GM18499 (cell line): ENCODE results near the gene KCNC1.

ENCODE experiments used
- ATAC-seq: cut with Tn5 transposase; IDR thresholded peaks from one replicate; pipeline ENCODE4 v1.9.1; 2021; ENCODE audit warnings: moderate number of reproducible peaks; ENCODE audit not compliant: insufficient read depth, unreplicated experiment

KCNC1 gene

GRCh38 chr11:17714356-17714854, 20.2 kb upstream of the KCNC1 start:
- no peak for ATAC-seq

GRCh38 chr11:17714870-17715269, 19.7 kb upstream of the KCNC1 start:
- no peak for ATAC-seq

GRCh38 chr11:17716807-17717206, 17.8 kb upstream of the KCNC1 start:
- no peak for ATAC-seq

- ATAC-seq: no peak
These were observed 16.6 kb upstream of the KCNC1 start for GRCh38 chr11:17718015-17718414.

GRCh38 chr11:17718510-17718962, 16.0 kb upstream of the KCNC1 start:
- ATAC-seq: no peak

- no peak for ATAC-seq
These were observed 15.3 kb upstream of the KCNC1 start, which contains the start of gene MYOD1 for GRCh38 chr11:17719028-17719937. MYOD1 (plus strand) TSS chr11:17719571; CDS start chr11:17719783, 212 bp downstream.

- no peak for ATAC-seq
These were observed 14.4 kb upstream of the KCNC1 start for GRCh38 chr11:17719938-17720795.

GRCh38 chr11:17720796-17721171, 13.8 kb upstream of the KCNC1 start:
- ATAC-seq: no peak

GRCh38 chr11:17721242-17721999, 13.2 kb upstream of the KCNC1 start:
- ATAC-seq: no peak

- ATAC-seq: no peak
These were observed 12.5 kb upstream of the KCNC1 start for GRCh38 chr11:17722000-17722643.

GRCh38 chr11:17724020-17724908, 10.3 kb upstream of the KCNC1 start:
- no peak for ATAC-seq

- no peak for ATAC-seq
These were observed 9.4 kb upstream of the KCNC1 start for GRCh38 chr11:17725174-17725573.

GRCh38 chr11:17730137-17730536, 4.4 kb upstream of the KCNC1 start:
- no peak for ATAC-seq

GRCh38 chr11:17730608-17731462, 3.7 kb upstream of the KCNC1 start:
- no peak for ATAC-seq

GRCh38 chr11:17733261-17733660, 1.3 kb upstream of the KCNC1 start:
- no peak for ATAC-seq

- ATAC-seq: no peak
These were observed 621 bp downstream of the KCNC1 start for GRCh38 chr11:17734986-17735817.
